ENCODE measurements around the gene UBE2I.
"Not testable (repeated sequence)": the region's sequence is repeated elsewhere in the genome, so short reads cannot be mapped to it uniquely, and the experiment has no call there.

The UBE2I gene

GRCh38 chr16:1308977-1309885, at the start of gene UBE2I:
TSS of gene UBE2I (plus strand) at chr16:1309636. CDS start at chr16:1314031, 4,395 bp downstream.
- DNase-seq (ENCODE audit: low read depth in 2 of 2), result peak; percentile 91 to 95

- DNase-seq (ENCODE audit: low read depth in 2 of 2), result no peak
Observed at GRCh38 chr16:1259760-1260068, 49.7 kb upstream of the UBE2I start.

- DNase-seq (ENCODE audit: low read depth in 2 of 2), result no peak
Observed at GRCh38 chr16:1260101-1260680, 49.2 kb upstream of the UBE2I start.

GRCh38 chr16:1261131-1261892, 48.1 kb upstream of the UBE2I start:
- DNase-seq (ENCODE audit: low read depth in 2 of 2), result no peak

GRCh38 chr16:1262210-1262845, 47.1 kb upstream of the UBE2I start:
- DNase-seq (ENCODE audit: low read depth in 2 of 2), result no peak

GRCh38 chr16:1262846-1263221, 46.6 kb upstream of the UBE2I start:
- DNase-seq (ENCODE audit: low read depth in 2 of 2), result no peak

GRCh38 chr16:1263591-1264344, 45.7 kb upstream of the UBE2I start:
- no peak for DNase-seq (ENCODE audit: low read depth in 2 of 2)

- DNase-seq (ENCODE audit: low read depth in 2 of 2), result no peak
Observed at GRCh38 chr16:1264345-1265089, 44.9 kb upstream of the UBE2I start.

GRCh38 chr16:1265090-1265630, 44.3 kb upstream of the UBE2I start:
- no peak for DNase-seq (ENCODE audit: low read depth in 2 of 2)

GRCh38 chr16:1265826-1266225, 43.6 kb upstream of the UBE2I start:
- DNase-seq (ENCODE audit: low read depth in 2 of 2), result no peak

GRCh38 chr16:1269418-1269817, 40.0 kb upstream of the UBE2I start:
- DNase-seq (ENCODE audit: low read depth in 2 of 2), result not testable (repeated sequence)

GRCh38 chr16:1271380-1271723, 38.1 kb upstream of the UBE2I start:
- no peak for DNase-seq (ENCODE audit: low read depth in 2 of 2)

- not testable (repeated sequence) for DNase-seq (ENCODE audit: low read depth in 2 of 2)
Observed at GRCh38 chr16:1271724-1272413, 37.6 kb upstream of the UBE2I start.

- no peak for DNase-seq (ENCODE audit: low read depth in 2 of 2)
Observed at GRCh38 chr16:1272453-1273198, 36.8 kb upstream of the UBE2I start.

- no peak for DNase-seq (ENCODE audit: low read depth in 2 of 2)
Observed at GRCh38 chr16:1273816-1274215, 35.6 kb upstream of the UBE2I start.

GRCh38 chr16:1274767-1275166, 34.7 kb upstream of the UBE2I start:
- no peak for DNase-seq (ENCODE audit: low read depth in 2 of 2)

GRCh38 chr16:1275791-1276579, 33.5 kb upstream of the UBE2I start:
- no peak for DNase-seq (ENCODE audit: low read depth in 2 of 2)

- DNase-seq (ENCODE audit: low read depth in 2 of 2), result no peak
Observed at GRCh38 chr16:1276580-1276878, 32.9 kb upstream of the UBE2I start.

GRCh38 chr16:1277151-1277598, 32.3 kb upstream of the UBE2I start:
- DNase-seq (ENCODE audit: low read depth in 2 of 2), result no peak
